ENCODE results near the gene TAF1A. TPM values are rescaled to one million over a fixed set of nuclear protein-coding genes. Genes with fewer than 3 reads are reported as not detected.

Gene TAF1A
- total and polyA plus RNA-seq, 2 of the 8 experiments (the other 6 are each of a cell fraction or from before 2014, with no cell fraction given) = 3.3 to 16.7 TPM

GRCh38 chr1:222555992-222556615 lies 33.6 kb downstream of the TAF1A start (continued):
- TF ChIP-seq SAP30 (IDR thresholded peaks at IDR 0.05; ENCODE audit: insufficient read depth, insufficient replicate concordance, low read length) = no peak
- no peak for TF ChIP-seq SIN3A (conservative IDR thresholded peaks at IDR 0.05 in 1 of 2, IDR thresholded peaks at IDR 0.05 in 1 of 2; ENCODE audit: low read depth in 1 of 2, low read length in 2 of 2)
- TF ChIP-seq ATF2 (IDR thresholded peaks at IDR 0.05; ENCODE audit: low read length) = no peak
